GM19395 (cell line): ENCODE measurements around the gene KHK.

Source experiments
- ATAC-seq: cut with Tn5 transposase; IDR thresholded peaks from one replicate; pipeline ENCODE4 v1.9.1; 2021; ENCODE audit warnings: mild to moderate bottlenecking, moderate library complexity; ENCODE audit not compliant: unreplicated experiment

KHK gene

GRCh38 chr2:27149570-27150405 is 63.2 kb downstream of the KHK start:
- ATAC-seq = no peak
